AG04450 (cell line): Measurements from ENCODE around the gene KARS1. TPM values are rescaled to one million over a fixed set of nuclear protein-coding genes. Genes with fewer than 3 reads are reported as not detected.

Source experiments
- CTCF ChIA-PET: fragments of 300-600, 350-600 bp; formaldehyde crosslinking; extraction: SDS; loops from one replicate; lab custom pipeline; 2022; ENCODE audit warnings: antibody characterized with exemption, inconsistent platforms; lab: Charles Lee
- POLR2A ChIA-PET: fragments of 350-600 bp; formaldehyde crosslinking; extraction: SDS; loops from one replicate; lab custom pipeline; 2021; ENCODE audit warnings: antibody characterized with exemption, inconsistent platforms; lab: Yijun Ruan, JAX
- DNase-seq: peaks from one replicate; pipeline ENCODE4 v3.0.0-alpha.2; 2011; ENCODE audit warnings: low read depth, low spot score
- H3K27ac ChIP-seq: one replicate; pipeline ENCODE4 v1.5.1; 2012; ENCODE audit warnings: low read depth, low read length, control low read depth
- H3K27me3 ChIP-seq: one replicate; pipeline ENCODE4 v1.6.0; 2012; ENCODE audit warnings: low read length; ENCODE audit not compliant: control insufficient read depth, insufficient read depth
- H3K4me3 ChIP-seq: 2 replicates; pipeline ENCODE4 v1.5.1; 2011; ENCODE audit warnings: mild to moderate bottlenecking, low read depth, low read length, control low read depth
- H3K9me3 ChIP-seq: 2 replicates; pipeline ENCODE4 v1.5.1; 2012; ENCODE audit warnings: low read length; ENCODE audit not compliant: control insufficient read depth, insufficient read depth
- CTCF ChIP-seq: IDR thresholded peaks from 2 replicates; pipeline ENCODE4 v1.5.1; 2011; ENCODE audit warnings: low read depth, low read length, control low read depth, inconsistent platforms
- polyA plus RNA-seq: library from polyadenylated mRNA; depleted of rRNA; stranded (reverse); fragments of >200 nt; gene quantifications from 2 replicates; pipeline ENCODE4 v1.2.3, GENCODE V29; 2011

KARS1 gene
- polyA plus RNA-seq, 1 experiment = 203 TPM

GRCh38 chr16:75658175-75658574 lies 10.7 kb upstream of the KARS1 start:
- TF ChIP-seq CTCF = no peak
- Histone ChIP-seq H3K9me3 (no peaks in the 10 kb centered on the region), H3K27me3 (no peaks in the 10 kb centered on the region), H3K4me3 (no peak overlapping the region), H3K27ac (no peak overlapping the region)
- ChIA-PET POLR2A (interaction anchor here (0.7 kb wide), 1 partner anchor 75 kb away, joined by 3 read pairs; no protein-coding TSS in a partner anchor), CTCF (no interaction called here)
- DNase-seq = no peak

GRCh38 chr16:75653922-75654321 lies 6.5 kb upstream of the KARS1 start:
- CTCF ChIA-PET = interaction anchor here (0.6 to 1.4 kb wide), 2 partner anchors 110 to 197 kb away, joined by 4 to 5 read pairs; no protein-coding TSS in a partner anchor
- peak; percentile 11 for DNase-seq
- POLR2A ChIA-PET = no interaction called here
- TF ChIP-seq CTCF = no peak
- no peaks in the 10 kb centered on the region for H3K9me3 ChIP-seq
- no peak overlapping the region for H3K4me3 ChIP-seq
- H3K27me3 ChIP-seq = no peaks in the 10 kb centered on the region
- H3K27ac ChIP-seq = peak overlapping the region; percentile 43

GRCh38 chr16:75648265-75649076 lies 1.0 kb upstream of the KARS1 start:
- ChIA-PET POLR2A (interaction anchor here (1.0 to 2.4 kb wide), 4 partner anchors 25 to 116 kb away, joined by 7 to 20 read pairs (median 8); partner anchors contain the start of gene ADAT1), CTCF (interaction anchor here (0.6 to 4.8 kb wide), 5 partner anchors 115 to 1155 kb away, joined by 6 to 33 read pairs (median 8); no protein-coding TSS in a partner anchor)
- peak overlapping the region; percentile 90 for H3K27ac ChIP-seq
- DNase-seq = peak; percentile 32
- peak overlapping the region; percentile 94 for H3K4me3 ChIP-seq
- peaks cover 7% of the 10 kb centered on the region; the same call in 1 of the 2 replicates for H3K9me3 ChIP-seq
- no peak for TF ChIP-seq CTCF
- H3K27me3 ChIP-seq = no peaks in the 10 kb centered on the region

- CTCF ChIA-PET = interaction anchor here (0.9 to 4.8 kb wide), 3 partner anchors 25 to 182 kb away, joined by 3 to 33 read pairs (median 4); no protein-coding TSS in a partner anchor
- H3K27me3 ChIP-seq = no peaks in the 10 kb centered on the region
- POLR2A ChIA-PET = interaction anchor here (0.6 to 2.4 kb wide), 7 partner anchors 13 to 213 kb away, joined by 4 to 20 read pairs (median 7); partner anchors contain the start of genes ADAT1, CFDP1 and TMEM231
- peak overlapping the region; percentile 94 for H3K4me3 ChIP-seq
- no peak for DNase-seq
- H3K9me3 ChIP-seq = peaks cover 7% of the 10 kb centered on the region; the same call in 1 of the 2 replicates
- TF ChIP-seq CTCF = no peak
- peak overlapping the region; percentile 77 for H3K27ac ChIP-seq
Observed at GRCh38 chr16:75647112-75647491, 363 bp downstream of the KARS1 start.
